GM13977 (cell line): ENCODE results near the gene FDX1.
A peak's percentile ranks its signal among the peaks of the same experiment; 100 is the strongest.

Experiments used
- DNase-seq: peaks from one replicate; pipeline ENCODE4 v3.0.0; 2012; ENCODE audit warnings: low spot score
- CTCF ChIP-seq: IDR thresholded peaks from 2 replicates; pipeline ENCODE4 v1.5.1; 2012; ENCODE audit warnings: mild to moderate bottlenecking, control low read depth; ENCODE audit not compliant: insufficient read depth; ENCODE audit errors: extremely low read depth, missing control alignments
- in situ Hi-C: fragments of 300-500 bp; cut with MboI; formaldehyde crosslinking; loops from one replicate; pipeline ENCODE4 v1.12.0; 2022; ENCODE audit warnings: low sequenced_read_pairs, low pct_unique_long_range_greater_than_20kb, mixed read lengths, inconsistent platforms; ENCODE audit not compliant: unreplicated experiment

FDX1 gene

GRCh38 chr11:110450246-110450645 is 20.5 kb downstream of the FDX1 start:
- in situ Hi-C loops, result loop anchor here (25.0 kb wide), 1 partner anchor 787 kb away; the partner anchor contains the start of gene POU2AF2
- no peak for TF ChIP-seq CTCF
- DNase-seq, result no peak

GRCh38 chr11:110452720-110453119 is 23.0 kb downstream of the FDX1 start:
- in situ Hi-C loops, result loop anchor here (25.0 kb wide), 1 partner anchor 785 kb away; the partner anchor contains the start of gene POU2AF2
- TF ChIP-seq CTCF, result no peak
- DNase-seq, result no peak

GRCh38 chr11:110453684-110454354 is 24.1 kb downstream of the FDX1 start:
- DNase-seq, result peak; percentile 19
- in situ Hi-C loops, result loop anchor here (25.0 kb wide), 1 partner anchor 783 kb away; the partner anchor contains the start of gene POU2AF2

GRCh38 chr11:110454609-110455008 is 24.9 kb downstream of the FDX1 start:
- no peak for TF ChIP-seq CTCF
- in situ Hi-C loops, result loop anchor here (25.0 kb wide), 1 partner anchor 783 kb away; the partner anchor contains the start of gene POU2AF2
- no peak for DNase-seq

More at GRCh38 chr11:110453684-110454354, 24.1 kb downstream of the FDX1 start:
- TF ChIP-seq CTCF, result no peak

GRCh38 chr11:110455718-110456117 is 26.0 kb downstream of the FDX1 start:
- no peak for DNase-seq
- in situ Hi-C loops, result loop anchor here (25.0 kb wide), 1 partner anchor 782 kb away; the partner anchor contains the start of gene POU2AF2
- no peak for TF ChIP-seq CTCF

GRCh38 chr11:110463153-110463552 is 33.4 kb downstream of the FDX1 start:
- in situ Hi-C loops, result loop anchor here (25.0 kb wide), 1 partner anchor 774 kb away; the partner anchor contains the start of gene POU2AF2
- no peak for DNase-seq
- TF ChIP-seq CTCF, result peak; percentile 46
